Measurements from ENCODE around the gene TUBB4B.

GRCh38 chr9:137224830-137225694, 16.0 kb upstream of the TUBB4B start, which contains the start of gene CYSRT1:
- TF ChIP-seq CTCF (conservative IDR thresholded peaks at IDR 0.05; ENCODE audit: low read depth, low read length) (no peak), RCOR1 (IDR thresholded peaks at IDR 0.05; ENCODE audit: insufficient replicate concordance, low read length) (no peak), MXI1 (IDR thresholded peaks at IDR 0.05; ENCODE audit: borderline replicate concordance, low read depth, low read length) (no peak), RAD21 (IDR thresholded peaks at IDR 0.05; ENCODE audit: low read length) (no peak), ELK1 (IDR thresholded peaks at IDR 0.05; ENCODE audit: borderline replicate concordance, low read depth, low read length) (no peak), POLR2A (IDR thresholded peaks at IDR 0.05; ENCODE audit: low read depth, low read length) (no peak), FOS (IDR thresholded peaks at IDR 0.05; ENCODE audit: low read depth, low read length) (no peak), RFX5 (IDR thresholded peaks at IDR 0.05; ENCODE audit: low read depth, low read length) (no peak), USF2 (IDR thresholded peaks at IDR 0.05; ENCODE audit: low read depth, low read length) (no peak), CEBPB (IDR thresholded peaks at IDR 0.05; ENCODE audit: low read depth, low read length) (no peak)

Measured in IMR-90 (cell line).